WI38 (cell line): Measurements from ENCODE around the gene MACROD2.

Source experiments
- H3K4me3 ChIP-seq: 2 replicates; pipeline ENCODE4 v1.5.1; 2011; ENCODE audit warnings: low read depth, mild to moderate bottlenecking, control low read depth, low read length
- TF ChIP-seq, protein P1 (sequence below): IDR thresholded peaks from 2 replicates; pipeline ENCODE4 v1.5.1; 2012; ENCODE audit warnings: low read depth, mild to moderate bottlenecking, control low read depth, low read length

Gene MACROD2

DNA sequence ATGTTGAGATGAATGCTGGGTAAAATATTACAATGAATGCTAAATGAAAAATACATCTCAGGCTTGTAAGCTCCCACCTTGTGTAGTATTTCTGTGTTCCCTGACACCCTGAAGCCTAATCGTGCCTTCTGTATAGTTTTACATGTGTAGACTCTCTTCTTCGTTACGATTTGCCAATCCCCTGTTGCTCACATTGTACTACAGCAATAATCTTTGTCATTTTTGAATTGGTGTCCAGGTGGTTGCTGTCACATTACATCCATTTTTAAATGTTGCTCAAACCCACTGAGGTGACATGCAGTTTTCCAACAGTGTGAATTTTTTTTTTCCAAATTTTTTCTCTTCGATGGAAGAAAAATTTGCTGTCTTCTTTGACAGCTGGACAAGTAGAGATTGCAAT lies 642.1 kb downstream of the MACROD2 start:
- TF ChIP-seq, protein P1, sequence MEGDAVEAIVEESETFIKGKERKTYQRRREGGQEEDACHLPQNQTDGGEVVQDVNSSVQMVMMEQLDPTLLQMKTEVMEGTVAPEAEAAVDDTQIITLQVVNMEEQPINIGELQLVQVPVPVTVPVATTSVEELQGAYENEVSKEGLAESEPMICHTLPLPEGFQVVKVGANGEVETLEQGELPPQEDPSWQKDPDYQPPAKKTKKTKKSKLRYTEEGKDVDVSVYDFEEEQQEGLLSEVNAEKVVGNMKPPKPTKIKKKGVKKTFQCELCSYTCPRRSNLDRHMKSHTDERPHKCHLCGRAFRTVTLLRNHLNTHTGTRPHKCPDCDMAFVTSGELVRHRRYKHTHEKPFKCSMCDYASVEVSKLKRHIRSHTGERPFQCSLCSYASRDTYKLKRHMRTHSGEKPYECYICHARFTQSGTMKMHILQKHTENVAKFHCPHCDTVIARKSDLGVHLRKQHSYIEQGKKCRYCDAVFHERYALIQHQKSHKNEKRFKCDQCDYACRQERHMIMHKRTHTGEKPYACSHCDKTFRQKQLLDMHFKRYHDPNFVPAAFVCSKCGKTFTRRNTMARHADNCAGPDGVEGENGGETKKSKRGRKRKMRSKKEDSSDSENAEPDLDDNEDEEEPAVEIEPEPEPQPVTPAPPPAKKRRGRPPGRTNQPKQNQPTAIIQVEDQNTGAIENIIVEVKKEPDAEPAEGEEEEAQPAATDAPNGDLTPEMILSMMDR, result no peak
- H3K4me3 ChIP-seq, result no peak overlapping the region

DNA sequence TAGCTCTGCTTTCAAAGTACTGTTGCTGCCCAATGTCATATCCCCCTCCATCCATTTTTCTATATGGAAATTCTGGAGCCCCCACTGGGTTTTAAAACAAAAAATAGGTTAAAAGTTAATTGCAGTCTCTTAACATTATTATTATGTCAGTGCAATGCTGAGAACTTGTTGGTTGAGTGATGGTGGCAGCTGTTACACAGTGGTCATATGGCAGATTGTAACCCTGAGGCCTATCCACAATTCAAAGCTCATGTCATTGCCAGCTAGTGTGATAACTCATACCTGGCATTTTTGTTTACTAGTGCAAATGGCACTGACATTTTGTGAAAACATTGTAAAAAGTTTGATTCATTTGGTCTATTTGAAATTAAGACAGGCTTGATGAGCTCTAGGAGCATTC lies 647.8 kb downstream of the MACROD2 start:
- no peak overlapping the region for H3K4me3 ChIP-seq
- TF ChIP-seq, protein P1, result no peak

- H3K4me3 ChIP-seq, result no peak overlapping the region
- TF ChIP-seq, protein P1, result no peak
Measured at GRCh38 chr20:14643556-14643955, 648.2 kb downstream of the MACROD2 start.

GRCh38 chr20:14644306-14645097 lies 649.2 kb downstream of the MACROD2 start:
- TF ChIP-seq, protein P1, result no peak
- no peak overlapping the region for H3K4me3 ChIP-seq

GRCh38 chr20:14647016-14647415 lies 651.7 kb downstream of the MACROD2 start:
- TF ChIP-seq, protein P1, result no peak
- H3K4me3 ChIP-seq, result no peak overlapping the region

GRCh38 chr20:14649662-14650061 lies 654.3 kb downstream of the MACROD2 start:
- no peak overlapping the region for H3K4me3 ChIP-seq
- TF ChIP-seq, protein P1, result no peak

DNA sequence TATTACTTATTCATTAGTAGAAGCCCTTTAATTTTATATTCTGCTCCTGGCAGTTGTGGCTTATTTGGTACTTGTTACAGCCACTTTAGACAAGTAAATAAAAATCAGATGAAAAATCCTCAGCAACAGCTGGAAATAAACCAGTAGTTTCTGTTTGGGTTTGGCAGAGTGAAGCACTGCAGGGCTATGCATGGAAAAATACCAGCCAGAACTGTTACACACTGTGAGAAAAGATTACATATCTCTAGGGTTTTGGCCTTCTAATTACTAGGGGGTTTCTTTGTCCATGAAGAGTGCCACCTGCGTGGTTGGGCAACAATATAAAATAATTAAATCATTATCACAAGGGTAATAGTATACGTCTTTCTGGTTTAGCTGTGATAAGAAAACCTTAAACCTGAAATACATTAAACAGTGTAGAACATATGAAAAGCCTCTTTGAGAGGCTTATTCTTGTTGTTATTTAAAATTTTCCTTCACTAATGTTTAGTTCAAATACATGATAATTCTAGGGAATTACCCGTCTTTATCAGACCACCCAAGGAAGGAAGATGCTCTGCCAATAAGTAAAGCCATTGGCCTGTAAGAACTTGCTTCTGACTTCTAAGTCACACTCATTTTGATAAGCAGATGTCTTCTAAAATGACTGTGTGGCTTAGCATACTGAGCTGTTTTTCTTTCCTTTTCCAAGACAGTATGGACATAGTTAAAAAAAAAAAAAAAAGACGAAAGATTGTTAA lies 662.1 kb downstream of the MACROD2 start:
- TF ChIP-seq, protein P1, result no peak

More for the DNA sequence above, 662.1 kb downstream of the MACROD2 start:
- no peak overlapping the region for H3K4me3 ChIP-seq
